ENCODE measurements around the gene TNK2. TPM values are rescaled to one million over a fixed set of nuclear protein-coding genes. Genes with fewer than 3 reads are reported as not detected.

The TNK2 gene
- total and polyA plus RNA-seq, 2 of the 13 experiments (the other 11 are each of a cell fraction or from before 2014, with no cell fraction given) = 4.6 to 5.8 TPM

DNA sequence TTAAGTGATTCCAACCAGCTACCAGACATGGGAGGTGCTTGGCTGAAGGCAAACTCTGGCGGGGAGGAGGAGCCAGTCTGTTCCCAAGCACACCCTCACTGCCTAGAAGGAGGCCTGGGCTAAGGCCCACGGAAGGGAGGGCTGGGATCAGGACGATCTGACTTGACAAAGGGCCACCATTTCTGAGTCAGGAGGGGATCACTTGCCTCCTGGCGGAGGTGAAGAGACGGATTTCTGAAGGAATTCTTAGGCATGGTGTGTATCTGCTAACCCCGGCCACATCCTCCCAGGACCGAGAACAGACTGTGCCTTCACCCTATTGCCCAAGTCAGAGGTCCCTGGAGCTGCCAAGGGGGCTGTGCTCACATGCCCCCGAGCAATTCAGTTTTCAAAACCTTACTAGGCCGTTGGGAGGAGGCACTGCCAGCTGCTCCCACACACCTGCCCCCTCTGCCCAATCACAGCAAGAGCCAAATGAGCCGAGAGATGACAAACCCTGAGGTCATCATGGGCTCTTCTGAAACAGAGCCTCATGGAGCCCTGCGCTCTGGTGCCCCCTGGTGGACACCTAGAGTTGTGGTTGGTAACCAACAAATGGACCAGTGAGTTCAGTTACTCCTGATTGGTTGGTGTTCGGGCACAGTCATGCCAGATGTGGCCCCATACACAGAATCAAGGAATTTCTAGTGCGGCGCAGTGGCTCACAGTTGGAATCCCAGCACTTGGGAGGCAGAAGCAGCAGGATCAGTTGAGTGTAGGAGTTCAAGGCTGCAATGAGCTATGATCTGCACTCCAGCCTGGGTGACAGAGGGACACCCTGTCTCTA lies 6.5 kb upstream of the TNK2 start:
- in situ Hi-C loops (cut with HindIII; ENCODE audit: extremely low pct_ligation_motif_present, low pct_unique_long_range_greater_than_20kb) = loop anchor here (10.0 kb wide), 1 partner anchor 60 kb away; no protein-coding TSS in a partner anchor
- peaks cover 38% of the 10 kb centered on the region for H3K4me1 ChIP-seq (ENCODE audit: insufficient read depth, low read length)
- no peaks in the 10 kb centered on the region for H3K79me2 ChIP-seq (ENCODE audit: insufficient read depth, low read length)
- H3K27me3 ChIP-seq (ENCODE audit: control insufficient read depth in 1 of 2, insufficient read depth in 2 of 2, low read length in 2 of 2) = peaks cover 2 to 30% of the 10 kb centered on the region in 2 experiments; a peak in 4 of 5 replicates
- no peak overlapping the region for H3K9ac ChIP-seq (ENCODE audit: insufficient read depth, low read depth, low read length)
- intact Hi-C loops (cut with micrococcal nuclease; ENCODE audit: unreplicated experiment) = loop anchor here (1.0 to 2.0 kb wide), 3 partner anchors 20 to 56 kb away; no protein-coding TSS in a partner anchor
- no TSS peak for BruUV-seq (replicated peaks)
- peak; percentile 95 for FAIRE-seq
- H2AFZ ChIP-seq (ENCODE audit: low read length) = no peak overlapping the region
- ChIA-PET POLR2A (interaction anchor here (1.6 kb wide), 1 partner anchor 20 kb away, joined by 3 read pairs; no protein-coding TSS in a partner anchor), CTCF (ENCODE audit: low intra/inter-chr PET ratio, low total read pairs) (interaction anchor here (1.2 to 3.3 kb wide), 5 partner anchors 19 to 64 kb away, joined by 4 to 24 read pairs (median 4); no protein-coding TSS in a partner anchor)
- WGBS (ENCODE audit: low lambda C conversion rate) = 29% methylated on average over 6 of the region's 14 CpGs
- no peaks in the 10 kb centered on the region for H3K36me3 ChIP-seq (replicated peaks in 1 of 2; ENCODE audit: control insufficient read depth in 1 of 2, insufficient read depth in 2 of 2, low read length in 2 of 2)
- H3K4me3 ChIP-seq (replicated peaks in 1 of 3; ENCODE audit: insufficient read depth in 1 of 3, low read depth in 2 of 3, low read length in 3 of 3) = peak overlapping the region in 1 of 3 experiments; percentile 41; a peak in 1 of 6 replicates
- peak overlapping the region; percentile 54 for H3K4me2 ChIP-seq (ENCODE audit: low read depth, low read length)
- ATAC-seq = peak; percentile 89
- no peak overlapping the region for H3K27ac ChIP-seq (ENCODE audit: extremely low read length, insufficient read depth, low read length)
- peak; percentile 91 for DNase-seq (ENCODE audit: low spot score)
- no peaks in the 10 kb centered on the region for H3K9me3 ChIP-seq (ENCODE audit: low read length)
- no peaks in the 10 kb centered on the region for H4K20me1 ChIP-seq (ENCODE audit: insufficient read depth, low read length)
- TF ChIP-seq ZNF331 (CRISPR knock-in tag; IDR thresholded peaks at IDR 0.05) (peak; percentile 60; the same call in 1 of the 2 replicates), U2AF1 (optimal IDR thresholded peaks at IDR 0.05; ENCODE audit: low read depth, low read length) (no peak), HOXA3 (CRISPR knock-in tag; IDR thresholded peaks at IDR 0.05) (peak; percentile 70; the same call in 1 of the 2 replicates), ZBTB21 (CRISPR knock-in tag; IDR thresholded peaks at IDR 0.05) (peak; percentile 75; the same call in 1 of the 2 replicates), LCORL (IDR thresholded peaks at IDR 0.05) (no peak), LCORL (CRISPR knock-in tag; IDR thresholded peaks at IDR 0.05) (no peak), ZBTB7B (CRISPR knock-in tag; IDR thresholded peaks at IDR 0.05) (no peak), ZNF713 (CRISPR knock-in tag; IDR thresholded peaks at IDR 0.05) (no peak), ELF3 (CRISPR knock-in tag; IDR thresholded peaks at IDR 0.05) (0 out of 2 replicates have a peak, but pooled peaks have one; percentile 30), GATAD2A (CRISPR knock-in tag; IDR thresholded peaks at IDR 0.05) (peak; percentile 47)
- TF ChIP-seq, protein P1, sequence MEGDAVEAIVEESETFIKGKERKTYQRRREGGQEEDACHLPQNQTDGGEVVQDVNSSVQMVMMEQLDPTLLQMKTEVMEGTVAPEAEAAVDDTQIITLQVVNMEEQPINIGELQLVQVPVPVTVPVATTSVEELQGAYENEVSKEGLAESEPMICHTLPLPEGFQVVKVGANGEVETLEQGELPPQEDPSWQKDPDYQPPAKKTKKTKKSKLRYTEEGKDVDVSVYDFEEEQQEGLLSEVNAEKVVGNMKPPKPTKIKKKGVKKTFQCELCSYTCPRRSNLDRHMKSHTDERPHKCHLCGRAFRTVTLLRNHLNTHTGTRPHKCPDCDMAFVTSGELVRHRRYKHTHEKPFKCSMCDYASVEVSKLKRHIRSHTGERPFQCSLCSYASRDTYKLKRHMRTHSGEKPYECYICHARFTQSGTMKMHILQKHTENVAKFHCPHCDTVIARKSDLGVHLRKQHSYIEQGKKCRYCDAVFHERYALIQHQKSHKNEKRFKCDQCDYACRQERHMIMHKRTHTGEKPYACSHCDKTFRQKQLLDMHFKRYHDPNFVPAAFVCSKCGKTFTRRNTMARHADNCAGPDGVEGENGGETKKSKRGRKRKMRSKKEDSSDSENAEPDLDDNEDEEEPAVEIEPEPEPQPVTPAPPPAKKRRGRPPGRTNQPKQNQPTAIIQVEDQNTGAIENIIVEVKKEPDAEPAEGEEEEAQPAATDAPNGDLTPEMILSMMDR (CRISPR knock-in tag; IDR thresholded peaks at IDR 0.05) = peak; percentile 96
- TF ChIP-seq, protein P2, sequence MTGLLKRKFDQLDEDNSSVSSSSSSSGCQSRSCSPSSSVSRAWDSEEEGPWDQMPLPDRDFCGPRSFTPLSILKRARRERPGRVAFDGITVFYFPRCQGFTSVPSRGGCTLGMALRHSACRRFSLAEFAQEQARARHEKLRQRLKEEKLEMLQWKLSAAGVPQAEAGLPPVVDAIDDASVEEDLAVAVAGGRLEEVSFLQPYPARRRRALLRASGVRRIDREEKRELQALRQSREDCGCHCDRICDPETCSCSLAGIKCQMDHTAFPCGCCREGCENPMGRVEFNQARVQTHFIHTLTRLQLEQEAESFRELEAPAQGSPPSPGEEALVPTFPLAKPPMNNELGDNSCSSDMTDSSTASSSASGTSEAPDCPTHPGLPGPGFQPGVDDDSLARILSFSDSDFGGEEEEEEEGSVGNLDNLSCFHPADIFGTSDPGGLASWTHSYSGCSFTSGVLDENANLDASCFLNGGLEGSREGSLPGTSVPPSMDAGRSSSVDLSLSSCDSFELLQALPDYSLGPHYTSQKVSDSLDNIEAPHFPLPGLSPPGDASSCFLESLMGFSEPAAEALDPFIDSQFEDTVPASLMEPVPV (CRISPR knock-in tag; IDR thresholded peaks at IDR 0.05) = no peak
- TF ChIP-seq, protein P3, sequence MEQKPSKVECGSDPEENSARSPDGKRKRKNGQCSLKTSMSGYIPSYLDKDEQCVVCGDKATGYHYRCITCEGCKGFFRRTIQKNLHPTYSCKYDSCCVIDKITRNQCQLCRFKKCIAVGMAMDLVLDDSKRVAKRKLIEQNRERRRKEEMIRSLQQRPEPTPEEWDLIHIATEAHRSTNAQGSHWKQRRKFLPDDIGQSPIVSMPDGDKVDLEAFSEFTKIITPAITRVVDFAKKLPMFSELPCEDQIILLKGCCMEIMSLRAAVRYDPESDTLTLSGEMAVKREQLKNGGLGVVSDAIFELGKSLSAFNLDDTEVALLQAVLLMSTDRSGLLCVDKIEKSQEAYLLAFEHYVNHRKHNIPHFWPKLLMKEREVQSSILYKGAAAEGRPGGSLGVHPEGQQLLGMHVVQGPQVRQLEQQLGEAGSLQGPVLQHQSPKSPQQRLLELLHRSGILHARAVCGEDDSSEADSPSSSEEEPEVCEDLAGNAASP (CRISPR knock-in tag; IDR thresholded peaks at IDR 0.05; ENCODE audit: borderline replicate concordance) = no peak
- TF ChIP-seq, protein P4, sequence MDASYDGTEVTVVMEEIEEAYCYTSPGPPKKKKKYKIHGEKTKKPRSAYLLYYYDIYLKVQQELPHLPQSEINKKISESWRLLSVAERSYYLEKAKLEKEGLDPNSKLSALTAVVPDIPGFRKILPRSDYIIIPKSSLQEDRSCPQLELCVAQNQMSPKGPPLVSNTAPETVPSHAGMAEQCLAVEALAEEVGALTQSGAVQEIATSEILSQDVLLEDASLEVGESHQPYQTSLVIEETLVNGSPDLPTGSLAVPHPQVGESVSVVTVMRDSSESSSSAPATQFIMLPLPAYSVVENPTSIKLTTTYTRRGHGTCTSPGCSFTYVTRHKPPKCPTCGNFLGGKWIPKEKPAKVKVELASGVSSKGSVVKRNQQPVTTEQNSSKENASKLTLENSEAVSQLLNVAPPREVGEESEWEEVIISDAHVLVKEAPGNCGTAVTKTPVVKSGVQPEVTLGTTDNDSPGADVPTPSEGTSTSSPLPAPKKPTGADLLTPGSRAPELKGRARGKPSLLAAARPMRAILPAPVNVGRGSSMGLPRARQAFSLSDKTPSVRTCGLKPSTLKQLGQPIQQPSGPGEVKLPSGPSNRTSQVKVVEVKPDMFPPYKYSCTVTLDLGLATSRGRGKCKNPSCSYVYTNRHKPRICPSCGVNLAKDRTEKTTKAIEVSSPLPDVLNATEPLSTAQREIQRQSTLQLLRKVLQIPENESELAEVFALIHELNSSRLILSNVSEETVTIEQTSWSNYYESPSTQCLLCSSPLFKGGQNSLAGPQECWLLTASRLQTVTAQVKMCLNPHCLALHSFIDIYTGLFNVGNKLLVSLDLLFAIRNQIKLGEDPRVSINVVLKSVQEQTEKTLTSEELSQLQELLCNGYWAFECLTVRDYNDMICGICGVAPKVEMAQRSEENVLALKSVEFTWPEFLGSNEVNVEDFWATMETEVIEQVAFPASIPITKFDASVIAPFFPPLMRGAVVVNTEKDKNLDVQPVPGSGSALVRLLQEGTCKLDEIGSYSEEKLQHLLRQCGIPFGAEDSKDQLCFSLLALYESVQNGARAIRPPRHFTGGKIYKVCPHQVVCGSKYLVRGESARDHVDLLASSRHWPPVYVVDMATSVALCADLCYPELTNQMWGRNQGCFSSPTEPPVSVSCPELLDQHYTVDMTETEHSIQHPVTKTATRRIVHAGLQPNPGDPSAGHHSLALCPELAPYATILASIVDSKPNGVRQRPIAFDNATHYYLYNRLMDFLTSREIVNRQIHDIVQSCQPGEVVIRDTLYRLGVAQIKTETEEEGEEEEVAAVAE (CRISPR knock-in tag; IDR thresholded peaks at IDR 0.05; ENCODE audit: borderline replicate concordance) = 0 out of 2 replicates have a peak, but pooled peaks have one; percentile 40
